IMR-90 (cell line): ENCODE data around the gene ACBD7.

Experiments used
- BHLHE40 ChIP-seq: fragments of 150-350 bp; IDR thresholded peaks from 2 replicates; pipeline ENCODE4 v1.6.1; 2016; ENCODE audit warnings: mild to moderate bottlenecking, low read depth, low read length
- CEBPB ChIP-seq: IDR thresholded peaks from 2 replicates; pipeline ENCODE4 v1.6.1; 2012; ENCODE audit warnings: low read depth, low read length, improper control_type of control experiment
- CHD1 ChIP-seq: IDR thresholded peaks from 2 replicates; pipeline ENCODE4 v1.6.1; 2012; ENCODE audit warnings: low read depth, low read length, improper control_type of control experiment
- FOS ChIP-seq: fragments of 150-350 bp; IDR thresholded peaks from 2 replicates; pipeline ENCODE4 v1.6.1; 2016; ENCODE audit warnings: low read depth, low read length
- MAFK ChIP-seq: IDR thresholded peaks from 2 replicates; pipeline ENCODE4 v1.6.1; 2012; ENCODE audit warnings: low read depth, low read length, improper control_type of control experiment
- MXI1 ChIP-seq: IDR thresholded peaks from 2 replicates; pipeline ENCODE4 v1.6.1; 2012; ENCODE audit warnings: low read depth, mild to moderate bottlenecking, low read length, moderate library complexity, borderline replicate concordance
- POLR2A ChIP-seq: IDR thresholded peaks from 2 replicates; pipeline ENCODE4 v1.6.1; 2012; ENCODE audit warnings: mild to moderate bottlenecking, low read depth, low read length
- RAD21 ChIP-seq: IDR thresholded peaks from 2 replicates; pipeline ENCODE4 v1.6.1; 2012; ENCODE audit warnings: low read length, improper control_type of control experiment
- RCOR1 ChIP-seq: IDR thresholded peaks from 2 replicates; pipeline ENCODE4 v1.6.1; 2012; ENCODE audit warnings: mild to moderate bottlenecking, low read length, improper control_type of control experiment; ENCODE audit not compliant: insufficient replicate concordance
- SMC3 ChIP-seq: fragments of 150-350 bp; IDR thresholded peaks from 2 replicates; pipeline ENCODE4 v1.6.1; 2016; ENCODE audit warnings: low read depth, mild to moderate bottlenecking, antibody characterized with exemption, low read length, moderate library complexity
- TF ChIP-seq, protein P1 (sequence below): conservative IDR thresholded peaks from 2 replicates; pipeline ENCODE4 v1.5.1; 2012; ENCODE audit warnings: mild to moderate bottlenecking, low read depth, low read length, improper control_type of control experiment
- TF ChIP-seq, protein P2 (sequence below): fragments of 150-350 bp; IDR thresholded peaks from 2 replicates; pipeline ENCODE4 v1.6.1; 2017; ENCODE audit warnings: mild to moderate bottlenecking, antibody characterized with exemption, low read length, low read depth

DNA sequence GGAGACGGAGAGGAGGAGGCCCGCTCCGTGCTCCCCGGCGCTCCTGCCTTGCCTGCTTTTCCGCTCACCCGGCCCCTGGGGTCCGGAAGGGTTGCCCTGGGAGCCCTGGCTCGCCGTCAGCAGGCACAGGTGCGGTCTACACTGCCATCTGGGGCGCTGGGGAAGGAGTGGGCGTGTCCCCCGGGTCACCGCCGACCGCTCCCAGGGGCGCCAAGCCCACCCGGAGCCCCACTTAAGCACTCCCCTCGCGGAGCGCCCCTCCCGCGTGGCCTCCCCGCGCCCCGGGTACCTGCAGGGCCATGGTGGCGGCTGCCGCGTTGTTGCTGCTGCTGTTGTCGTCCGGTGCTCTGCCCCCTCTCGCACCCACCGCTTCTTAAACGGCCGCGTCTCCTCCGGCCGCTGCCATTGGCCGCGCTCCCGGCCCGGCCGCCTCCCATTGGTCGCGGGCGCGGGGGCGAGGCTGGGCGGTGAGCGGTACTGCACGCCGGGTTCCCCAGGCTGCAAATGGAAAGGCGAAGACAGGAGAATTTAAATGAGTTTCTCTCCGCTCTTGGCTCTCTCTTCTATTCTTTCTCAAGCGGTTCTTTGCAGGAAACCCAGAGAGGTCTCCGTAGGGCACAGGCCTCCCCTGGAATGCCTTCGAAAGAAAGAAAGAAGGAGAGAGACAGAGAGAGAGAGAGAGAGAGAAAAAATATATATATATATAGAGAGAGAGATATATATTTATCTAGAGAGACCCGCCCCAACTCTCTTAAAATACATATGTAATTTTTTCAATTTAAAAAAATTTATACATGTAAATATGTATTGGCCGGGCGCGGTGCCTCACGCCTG lies at the start of gene ACBD7:
- peak; percentile 71; the same call in 1 of the 2 replicates for TF ChIP-seq MXI1
- no peak for TF ChIP-seq BHLHE40
- TF ChIP-seq, protein P1, sequence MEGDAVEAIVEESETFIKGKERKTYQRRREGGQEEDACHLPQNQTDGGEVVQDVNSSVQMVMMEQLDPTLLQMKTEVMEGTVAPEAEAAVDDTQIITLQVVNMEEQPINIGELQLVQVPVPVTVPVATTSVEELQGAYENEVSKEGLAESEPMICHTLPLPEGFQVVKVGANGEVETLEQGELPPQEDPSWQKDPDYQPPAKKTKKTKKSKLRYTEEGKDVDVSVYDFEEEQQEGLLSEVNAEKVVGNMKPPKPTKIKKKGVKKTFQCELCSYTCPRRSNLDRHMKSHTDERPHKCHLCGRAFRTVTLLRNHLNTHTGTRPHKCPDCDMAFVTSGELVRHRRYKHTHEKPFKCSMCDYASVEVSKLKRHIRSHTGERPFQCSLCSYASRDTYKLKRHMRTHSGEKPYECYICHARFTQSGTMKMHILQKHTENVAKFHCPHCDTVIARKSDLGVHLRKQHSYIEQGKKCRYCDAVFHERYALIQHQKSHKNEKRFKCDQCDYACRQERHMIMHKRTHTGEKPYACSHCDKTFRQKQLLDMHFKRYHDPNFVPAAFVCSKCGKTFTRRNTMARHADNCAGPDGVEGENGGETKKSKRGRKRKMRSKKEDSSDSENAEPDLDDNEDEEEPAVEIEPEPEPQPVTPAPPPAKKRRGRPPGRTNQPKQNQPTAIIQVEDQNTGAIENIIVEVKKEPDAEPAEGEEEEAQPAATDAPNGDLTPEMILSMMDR: peak; percentile 26; the same call in 1 of the 2 replicates
- TF ChIP-seq POLR2A: no peak
- TF ChIP-seq RCOR1: no peak
- TF ChIP-seq FOS: 0 out of 2 replicates have a peak, but pooled peaks have one; percentile 13
- no peak for TF ChIP-seq SMC3
- no peak for TF ChIP-seq CHD1
- no peak for TF ChIP-seq RAD21
- no peak for TF ChIP-seq MAFK
- no peak for TF ChIP-seq CEBPB
- TF ChIP-seq, protein P2, sequence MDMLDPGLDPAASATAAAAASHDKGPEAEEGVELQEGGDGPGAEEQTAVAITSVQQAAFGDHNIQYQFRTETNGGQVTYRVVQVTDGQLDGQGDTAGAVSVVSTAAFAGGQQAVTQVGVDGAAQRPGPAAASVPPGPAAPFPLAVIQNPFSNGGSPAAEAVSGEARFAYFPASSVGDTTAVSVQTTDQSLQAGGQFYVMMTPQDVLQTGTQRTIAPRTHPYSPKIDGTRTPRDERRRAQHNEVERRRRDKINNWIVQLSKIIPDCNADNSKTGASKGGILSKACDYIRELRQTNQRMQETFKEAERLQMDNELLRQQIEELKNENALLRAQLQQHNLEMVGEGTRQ: no peak
